Measurements from ENCODE around the gene TOMM40. TPM values are rescaled to one million over a fixed set of nuclear protein-coding genes. Genes with fewer than 3 reads are reported as not detected.
A peak's percentile ranks its signal among the peaks of the same experiment; 100 is the strongest.
"Not testable (repeated sequence)": the region's sequence is repeated elsewhere in the genome, so short reads cannot be mapped to it uniquely, and the experiment has no call there.

Gene TOMM40
- 94.0 and 121 TPM in 2 replicates for total RNA-seq
- 47.8 TPM for polyA plus RNA-seq (2012)

- peak; percentile 11 for DNase-seq (ENCODE audit: low read depth)
Measured at GRCh38 chr19:44891016-44891882, at the start of gene TOMM40. Gene TOMM40 (plus strand): TSS chr19:44891254. CDS start chr19:44891416, 162 bp downstream.

- DNase-seq (ENCODE audit: low read depth) = no peak
Measured at GRCh38 chr19:44845286-44845611, 45.8 kb upstream of the TOMM40 start.

- DNase-seq (ENCODE audit: low read depth) = peak; percentile 98
Measured at GRCh38 chr19:44845612-44846454, 45.2 kb upstream of the TOMM40 start, which contains the start of gene NECTIN2. Gene NECTIN2 (plus strand): TSS chr19:44846297. CDS start chr19:44846526, 229 bp downstream.

- no peak for DNase-seq (ENCODE audit: low read depth)
Measured at GRCh38 chr19:44846455-44847143, 44.5 kb upstream of the TOMM40 start.

- peak; percentile 51 for DNase-seq (ENCODE audit: low read depth)
Measured at GRCh38 chr19:44847144-44848035, 43.7 kb upstream of the TOMM40 start.

- peak; percentile 56 for DNase-seq (ENCODE audit: low read depth)
Measured at GRCh38 chr19:44848036-44848811, 42.8 kb upstream of the TOMM40 start.

GRCh38 chr19:44848812-44849447 is 42.1 kb upstream of the TOMM40 start:
- DNase-seq (ENCODE audit: low read depth) = no peak

- no peak for DNase-seq (ENCODE audit: low read depth)
Measured at GRCh38 chr19:44850641-44851109, 40.4 kb upstream of the TOMM40 start.

GRCh38 chr19:44851427-44851826 is 39.6 kb upstream of the TOMM40 start:
- no peak for DNase-seq (ENCODE audit: low read depth)

GRCh38 chr19:44855606-44856005 is 35.4 kb upstream of the TOMM40 start:
- DNase-seq (ENCODE audit: low read depth) = no peak

GRCh38 chr19:44856421-44857083 is 34.5 kb upstream of the TOMM40 start:
- DNase-seq (ENCODE audit: low read depth) = peak; percentile 9

- no peak for DNase-seq (ENCODE audit: low read depth)
Measured at GRCh38 chr19:44857837-44858236, 33.2 kb upstream of the TOMM40 start.

- not testable (repeated sequence) for DNase-seq (ENCODE audit: low read depth)
Measured at GRCh38 chr19:44861576-44861975, 29.5 kb upstream of the TOMM40 start.

GRCh38 chr19:44863990-44864389 is 27.1 kb upstream of the TOMM40 start:
- no peak for DNase-seq (ENCODE audit: low read depth)

- no peak for DNase-seq (ENCODE audit: low read depth)
Measured at GRCh38 chr19:44865196-44865767, 25.8 kb upstream of the TOMM40 start.

- DNase-seq (ENCODE audit: low read depth) = peak; percentile 19
Measured at GRCh38 chr19:44866664-44867063, 24.4 kb upstream of the TOMM40 start.

- no peak for DNase-seq (ENCODE audit: low read depth)
Measured at GRCh38 chr19:44867578-44867977, 23.5 kb upstream of the TOMM40 start.

Data from myocyte (in vitro differentiated cells).